SH-SY5Y (cell line): Measurements from ENCODE around the gene PREX1.

ENCODE experiments used
- GATA2 ChIP-seq: IDR thresholded peaks from 2 replicates; pipeline ENCODE4 v1.6.1; 2011; ENCODE audit warnings: mild to moderate bottlenecking, low read depth, low read length
- GATA3 ChIP-seq: IDR thresholded peaks from 2 replicates; pipeline ENCODE4 v1.6.1; 2011; ENCODE audit warnings: low read depth, mild to moderate bottlenecking, low read length, moderate library complexity

DNA sequence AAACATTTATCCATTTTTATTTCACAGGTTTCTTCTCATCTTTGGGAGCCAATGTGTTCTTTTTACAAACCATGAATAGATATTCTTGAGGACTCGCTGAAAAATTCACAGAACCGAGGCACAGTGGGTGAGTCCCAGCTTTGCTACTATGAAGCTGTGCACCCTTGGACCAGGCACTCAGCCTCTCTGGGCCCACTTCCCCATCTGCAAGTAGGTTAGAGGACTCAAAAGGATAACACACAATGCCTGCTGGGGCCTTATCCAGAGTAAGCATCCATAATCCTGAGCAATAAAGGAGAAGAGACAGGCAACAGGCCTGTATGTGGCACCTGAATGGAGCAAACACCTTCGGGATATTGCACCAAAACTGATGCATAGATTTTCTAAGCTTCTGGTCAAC is 153.3 kb downstream of the PREX1 start:
- no peak for TF ChIP-seq GATA2
- TF ChIP-seq GATA3: no peak
